Activated CD4-positive, CD25-positive, alpha-beta regulatory T cell (primary cell): ENCODE measurements around the gene WNT2B.
"Not testable (repeated sequence)": the region's sequence is repeated elsewhere in the genome, so short reads cannot be mapped to it uniquely, and the experiment has no call there.

Experiments used
- DNase-seq, 4 experiments: peaks; one replicate each; lab custom pipeline; 2025; lab: John Stamatoyannopoulos, UW

Gene WNT2B

DNA sequence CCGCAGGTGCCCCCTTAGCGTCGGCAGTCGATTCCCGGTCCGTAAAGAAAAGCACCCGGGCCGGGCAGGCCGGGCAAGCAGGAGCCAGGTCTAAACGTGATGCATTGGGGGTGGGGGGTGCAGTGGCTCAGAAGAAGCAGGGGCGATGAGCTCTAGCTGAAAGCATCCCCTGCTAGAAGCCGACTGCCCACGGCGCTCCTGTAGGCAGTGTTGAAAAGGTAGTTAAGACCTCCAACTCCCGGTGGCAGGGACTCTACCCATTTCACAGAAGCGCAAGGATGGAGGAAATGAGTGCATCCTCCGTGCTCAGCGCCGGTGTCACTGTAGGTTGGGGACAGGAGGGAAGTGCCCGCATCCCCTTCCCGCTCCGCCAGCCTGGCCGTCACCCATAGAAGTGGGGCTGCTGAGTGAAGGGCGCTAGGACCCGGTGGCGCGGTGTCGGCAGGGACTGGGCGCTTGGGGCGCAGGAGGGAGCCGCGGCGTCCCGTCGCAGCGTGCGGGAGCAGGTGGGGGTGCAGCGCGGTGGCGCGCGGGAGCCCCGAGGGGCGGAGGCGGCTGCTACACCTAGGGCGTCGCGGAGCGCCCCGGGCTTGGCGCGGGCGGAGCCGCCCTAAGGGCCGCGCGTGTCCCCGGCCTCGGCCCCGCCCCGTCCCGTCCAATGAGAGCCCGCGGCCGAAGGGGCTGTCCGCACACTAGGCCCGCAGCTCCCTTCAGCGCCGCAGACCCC lies at the start of gene WNT2B:
TSS of gene WNT2B (plus strand) at position 688 of the 727 bp plus-strand sequence. CDS start 298 bp downstream, outside the sequence.
- DNase-seq = peak in 3 of 4 experiments; percentile 12 to 17 (median 13)

DNA sequence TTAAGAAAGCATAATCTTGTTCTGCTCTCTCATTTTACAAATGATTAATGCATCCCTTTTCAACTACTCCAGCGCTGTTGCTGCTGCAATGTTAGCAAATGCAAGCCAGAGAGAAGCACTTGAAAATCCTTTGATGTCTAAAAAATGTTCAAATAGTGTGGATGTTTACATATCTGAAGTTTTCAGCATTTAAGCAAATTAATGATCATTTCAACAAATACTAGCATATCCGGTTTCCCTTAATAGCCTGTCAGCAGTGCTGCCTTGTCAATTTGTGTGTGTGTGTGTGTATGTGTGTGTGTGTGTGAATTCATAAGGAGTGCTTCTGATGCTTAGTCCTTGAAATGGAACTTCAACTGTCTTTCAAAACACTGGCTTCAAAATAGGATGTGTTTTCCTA lies 48.1 kb upstream of the WNT2B start:
- no peak for DNase-seq

DNA sequence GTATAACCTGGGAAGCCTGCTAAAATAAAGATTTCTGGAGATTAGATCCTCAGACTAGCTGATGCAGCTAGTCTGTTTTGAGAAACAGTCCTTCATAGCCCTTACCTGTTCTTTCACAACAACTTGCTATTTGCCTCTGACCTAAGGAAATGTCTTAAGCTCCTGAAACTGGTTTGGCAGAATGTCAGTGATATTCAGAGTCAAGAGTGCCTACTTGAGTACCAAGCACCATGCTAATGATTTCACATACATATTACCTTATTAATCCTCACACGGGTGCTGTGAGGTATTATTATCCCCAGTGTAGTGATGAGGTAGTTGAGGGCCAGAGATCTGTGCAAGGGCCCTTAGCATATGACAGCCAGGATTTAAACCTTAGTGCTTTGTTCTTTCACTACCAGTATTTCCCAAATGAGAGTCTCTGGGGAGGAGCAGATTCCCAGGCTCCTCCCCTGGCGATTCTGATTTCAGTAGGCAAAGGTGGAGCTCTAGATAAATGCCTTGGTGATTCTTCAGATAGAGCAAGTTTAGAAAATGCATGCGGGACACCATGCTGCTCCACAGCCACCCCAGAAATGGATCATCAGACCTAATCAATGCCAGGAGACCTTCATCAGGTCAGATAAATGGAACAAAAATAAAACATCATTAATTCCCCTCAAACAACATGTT lies 47.4 kb upstream of the WNT2B start:
- no peak for DNase-seq

DNA sequence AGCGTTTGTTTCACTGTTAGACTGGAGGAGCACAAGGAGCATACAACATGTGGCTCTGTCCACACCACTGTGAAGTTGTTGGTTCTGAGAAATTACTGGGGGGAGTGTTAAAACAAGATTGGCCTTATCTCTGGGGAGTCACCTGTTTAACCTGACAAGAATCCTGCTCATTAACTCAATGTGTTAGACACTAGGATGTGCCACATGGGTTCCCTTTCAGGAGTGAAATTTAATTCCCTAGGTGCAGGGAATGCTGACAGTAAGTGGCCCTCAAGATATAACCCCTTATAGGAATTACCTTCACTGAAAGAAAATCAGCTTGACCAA lies 45.8 kb upstream of the WNT2B start:
- no peak for DNase-seq

DNA sequence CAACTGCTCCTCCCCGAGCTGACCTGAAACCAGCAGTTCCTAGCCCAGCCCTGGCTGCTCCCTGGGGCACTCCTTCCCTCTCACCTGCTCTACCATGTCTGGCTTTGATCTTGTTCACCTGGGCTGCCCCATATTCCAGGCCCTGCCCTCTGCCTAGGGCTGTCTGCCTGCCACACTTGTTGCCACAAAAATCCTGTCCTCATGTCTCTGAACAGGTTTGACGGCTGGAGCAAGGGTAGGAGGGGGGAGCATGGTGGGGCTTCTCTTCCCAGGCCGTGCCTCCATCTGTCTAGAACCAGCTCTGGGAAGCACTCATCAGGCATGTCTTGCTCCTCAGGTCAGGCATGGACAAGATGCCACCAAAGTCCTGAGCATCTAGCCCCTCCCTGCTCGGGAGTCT lies 44.3 kb upstream of the WNT2B start:
- no peak for DNase-seq

DNA sequence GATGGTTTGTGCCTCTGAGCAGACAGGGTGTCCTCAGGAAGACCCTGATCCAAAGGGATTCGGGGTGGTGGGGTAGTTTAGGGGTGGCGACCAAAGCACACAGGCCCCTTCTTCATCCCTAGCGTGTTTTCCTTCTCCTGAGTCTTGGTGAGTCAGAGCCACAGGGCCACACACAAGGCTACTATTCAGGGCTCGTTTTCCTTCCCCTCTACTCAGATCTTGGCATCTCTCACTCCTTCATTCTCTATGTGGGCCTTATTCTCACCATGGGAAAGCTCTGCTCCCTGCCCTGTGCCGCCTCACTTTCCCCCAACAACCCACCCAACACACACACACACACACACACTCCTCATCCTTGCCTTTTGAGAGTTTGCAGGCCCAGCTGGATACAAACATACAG lies 43.6 kb upstream of the WNT2B start:
- DNase-seq = no peak

DNA sequence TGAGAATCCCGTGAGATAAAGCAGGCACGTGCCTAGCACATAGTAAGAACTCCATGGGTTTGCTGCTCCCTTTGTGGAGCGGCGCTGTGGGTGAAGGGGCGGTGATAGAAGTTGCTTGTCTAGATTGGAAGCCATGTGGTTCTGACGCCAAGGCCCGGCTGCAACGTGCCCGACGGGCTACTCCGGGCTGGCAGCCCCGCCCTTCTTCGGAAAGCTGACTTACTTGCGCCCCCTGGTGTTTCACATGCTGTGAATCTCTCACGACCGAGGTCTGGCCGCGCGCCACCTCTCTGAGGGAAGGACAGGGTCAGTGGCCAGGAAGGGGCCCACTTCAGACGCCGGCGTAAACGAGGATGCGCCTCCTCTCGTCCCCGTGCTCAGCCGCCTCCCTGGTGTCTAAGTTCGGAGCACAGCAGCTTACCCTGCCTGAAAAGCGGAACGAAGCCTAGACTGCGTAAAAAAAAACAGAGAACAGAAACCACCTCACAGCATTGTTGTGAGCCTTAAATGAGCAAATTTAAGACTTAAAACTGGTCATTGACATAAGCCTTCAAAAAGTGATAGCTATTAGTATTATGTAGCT lies 42.6 kb upstream of the WNT2B start:
- DNase-seq = peak; percentile 69 to 79 (median 74)

DNA sequence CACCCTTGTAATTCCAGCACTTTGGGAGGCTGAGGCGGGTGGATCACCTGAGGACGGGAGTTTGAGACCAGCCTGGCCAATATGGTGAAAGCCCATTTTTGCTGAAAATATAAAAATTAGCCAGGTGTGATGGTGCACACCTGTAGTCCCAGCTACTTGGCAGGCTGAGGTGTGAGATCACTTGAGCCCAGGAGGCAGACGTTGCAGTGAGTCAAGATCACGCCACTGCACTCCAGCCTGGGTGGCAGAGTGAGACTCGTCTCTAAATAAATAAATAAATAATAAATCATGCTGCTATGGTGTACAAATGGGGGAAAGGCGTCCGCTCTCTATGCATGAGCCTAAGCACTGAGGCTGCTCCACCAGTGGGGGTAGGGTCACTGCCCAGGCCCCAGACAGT lies 38.4 kb upstream of the WNT2B start:
- not testable (repeated sequence) for DNase-seq

DNA sequence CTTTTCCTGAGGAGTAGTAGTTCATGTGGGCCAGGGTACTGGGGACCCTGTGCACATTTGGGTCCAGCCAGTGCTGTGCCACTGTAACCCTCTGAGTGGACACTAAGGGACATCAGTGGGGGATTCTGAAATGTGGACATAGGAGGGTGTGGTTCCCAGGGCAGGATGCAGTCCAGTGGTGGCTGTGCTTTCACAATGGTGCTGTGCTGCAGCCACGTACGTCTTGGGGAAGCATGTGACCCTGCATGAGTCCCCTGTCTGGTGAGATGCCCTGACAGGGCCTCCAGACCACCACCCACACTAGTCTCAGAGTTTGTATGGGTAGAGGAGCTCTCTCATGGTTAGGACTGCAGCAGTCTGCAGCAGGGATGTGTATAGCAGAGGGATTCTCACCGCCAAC lies 37.8 kb upstream of the WNT2B start:
- no peak for DNase-seq

DNA sequence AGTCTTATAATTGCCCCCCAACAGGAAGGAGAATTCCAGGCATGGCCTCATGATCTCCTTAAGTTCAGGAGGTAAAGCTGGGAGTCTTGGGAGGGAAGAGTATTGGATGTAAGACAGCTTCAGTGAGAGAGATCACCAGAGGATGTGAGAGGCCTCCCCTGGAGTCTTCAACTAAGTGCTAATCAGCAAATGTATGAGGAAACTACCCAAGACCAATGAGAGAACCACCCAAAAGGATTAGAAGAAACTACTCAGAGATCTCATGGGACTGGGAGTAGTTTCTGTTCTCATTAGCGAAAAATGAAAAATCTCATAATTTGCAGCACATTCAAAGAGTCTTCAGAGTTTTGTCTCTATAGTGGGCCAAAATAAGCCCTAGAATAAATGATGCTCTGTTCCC lies 36.6 kb upstream of the WNT2B start:
- no peak for DNase-seq

DNA sequence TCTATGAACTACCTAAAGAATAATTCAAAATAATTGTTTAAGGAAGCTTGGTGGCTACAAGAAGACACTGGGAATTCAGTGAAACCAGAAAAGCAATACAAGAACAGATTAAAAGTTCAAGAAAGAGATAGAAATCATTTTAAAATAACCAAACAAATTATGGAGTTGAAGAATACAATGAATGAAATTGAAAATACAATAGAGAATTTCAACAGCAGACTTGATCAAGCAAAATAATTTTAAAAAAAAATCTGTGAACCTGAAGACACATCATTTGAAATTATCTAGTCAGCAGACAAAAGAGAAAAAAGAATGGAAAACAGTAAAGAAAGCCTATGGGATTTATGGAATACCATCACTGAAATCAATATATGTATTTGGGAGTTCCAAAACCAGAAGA lies 31.2 kb upstream of the WNT2B start:
- DNase-seq = no peak

DNA sequence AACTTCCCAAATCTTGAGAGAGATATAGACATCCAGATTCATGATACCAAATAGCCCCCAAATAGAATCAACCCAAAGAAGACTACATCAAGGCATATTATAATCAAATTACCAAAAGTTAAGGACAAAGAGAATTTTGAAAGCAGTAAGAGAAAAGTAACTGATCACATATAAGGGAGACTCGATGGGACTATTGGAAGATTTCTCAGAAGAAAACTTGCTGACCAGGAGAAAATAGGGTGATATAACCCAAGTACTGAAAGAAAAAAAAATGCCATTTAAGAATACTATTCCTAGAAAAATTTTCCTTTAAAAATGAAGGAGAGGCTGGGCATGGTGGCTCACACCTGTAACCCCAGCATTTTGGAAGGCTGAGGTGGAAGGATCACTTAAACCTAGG lies 30.5 kb upstream of the WNT2B start:
- no peak for DNase-seq

DNA sequence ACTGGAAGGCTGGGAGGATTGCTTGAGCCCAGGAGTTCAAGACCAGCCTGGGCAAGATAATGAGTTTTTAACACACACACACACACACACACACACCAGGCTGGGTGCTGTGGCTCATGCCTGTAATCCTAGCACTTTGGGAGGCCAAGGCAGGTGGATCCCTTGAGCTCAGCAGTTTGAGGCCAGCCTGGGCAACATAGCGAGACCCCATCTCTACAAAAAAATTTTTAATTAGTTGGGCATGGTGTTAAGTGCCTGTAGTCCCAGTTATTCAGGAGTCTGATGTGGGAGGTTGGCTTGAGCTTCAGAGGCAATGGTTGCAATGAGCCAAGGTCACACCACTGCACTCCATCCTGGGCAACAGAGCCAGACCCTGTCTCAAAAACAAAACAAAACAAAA lies 22.7 kb upstream of the WNT2B start:
- DNase-seq = not testable (repeated sequence)

DNA sequence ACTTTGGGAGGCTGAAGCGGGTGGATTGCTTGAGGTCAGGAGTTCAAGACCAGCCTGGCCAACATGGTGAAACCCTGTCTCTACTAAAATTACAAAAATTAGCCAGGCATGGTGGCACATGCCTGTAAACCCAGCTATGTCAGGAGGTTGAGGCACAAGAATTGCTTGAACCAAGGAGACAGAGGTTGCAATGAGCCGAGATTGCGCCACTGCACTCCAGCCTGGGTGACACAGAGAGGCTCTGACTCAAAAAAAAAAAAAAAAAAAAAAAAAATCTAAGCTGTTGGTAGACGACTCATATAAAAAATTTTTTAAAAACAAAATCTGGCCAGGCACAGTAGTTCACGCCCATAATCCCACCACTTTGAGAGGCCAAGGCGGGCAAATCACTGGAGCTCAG lies 21.1 kb upstream of the WNT2B start:
- DNase-seq = not testable (repeated sequence)

DNA sequence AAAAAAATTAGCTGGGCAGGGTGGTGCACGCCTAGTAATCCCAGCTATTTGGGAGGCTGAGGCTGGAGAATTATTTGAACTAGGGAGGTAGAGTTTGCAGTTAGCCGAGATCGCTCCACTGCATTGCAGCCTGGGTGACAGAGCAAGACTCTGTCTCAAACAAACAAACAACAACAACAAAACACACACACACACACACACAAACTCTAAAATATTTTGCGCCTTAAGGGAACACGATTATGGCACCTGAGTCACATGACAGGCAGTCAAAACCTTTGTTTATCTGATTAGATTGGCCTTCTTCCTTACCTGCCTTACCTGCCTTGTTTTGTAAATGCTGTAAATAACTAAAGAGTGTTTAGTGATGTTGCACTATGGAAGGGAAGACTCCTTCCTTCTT lies 20.6 kb upstream of the WNT2B start:
- no peak for DNase-seq

DNA sequence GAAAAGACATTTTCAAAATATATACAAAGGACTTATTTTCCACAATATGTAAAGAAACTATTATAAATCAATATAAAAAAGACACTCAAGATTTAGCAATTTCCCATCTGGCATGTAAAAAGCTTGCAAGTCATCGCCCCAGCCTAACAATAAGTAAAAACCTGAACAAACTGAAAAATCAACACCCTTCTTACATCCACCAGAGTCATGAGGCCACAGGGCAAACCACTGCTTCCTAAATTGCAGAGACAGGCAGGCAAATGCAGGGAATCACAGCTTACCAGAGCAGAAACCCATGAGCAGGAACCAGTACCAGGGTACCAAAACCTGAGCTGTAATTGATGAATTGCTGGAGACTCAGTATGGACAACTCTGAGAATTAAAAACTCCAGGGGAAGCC lies 16.7 kb upstream of the WNT2B start:
- no peak for DNase-seq

DNA sequence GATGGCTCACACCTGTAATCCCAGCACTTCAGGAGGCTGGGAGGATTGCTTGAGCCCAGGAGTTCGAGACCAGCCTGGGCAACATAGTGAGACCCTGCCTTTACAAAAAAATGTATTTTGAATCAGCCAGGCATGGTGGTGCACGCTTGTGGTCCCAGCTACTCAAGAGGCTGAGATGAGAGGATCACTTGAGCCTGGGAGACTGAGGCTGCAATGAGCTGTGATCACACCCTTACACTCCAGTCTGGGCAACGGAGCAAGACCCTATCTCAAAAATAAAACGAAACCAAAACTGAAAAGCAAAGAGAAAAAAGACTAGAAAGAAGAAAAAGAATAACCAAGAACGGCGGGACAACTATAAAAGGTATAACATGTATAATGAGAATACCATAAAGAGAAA lies 15.4 kb upstream of the WNT2B start:
- DNase-seq = no peak

DNA sequence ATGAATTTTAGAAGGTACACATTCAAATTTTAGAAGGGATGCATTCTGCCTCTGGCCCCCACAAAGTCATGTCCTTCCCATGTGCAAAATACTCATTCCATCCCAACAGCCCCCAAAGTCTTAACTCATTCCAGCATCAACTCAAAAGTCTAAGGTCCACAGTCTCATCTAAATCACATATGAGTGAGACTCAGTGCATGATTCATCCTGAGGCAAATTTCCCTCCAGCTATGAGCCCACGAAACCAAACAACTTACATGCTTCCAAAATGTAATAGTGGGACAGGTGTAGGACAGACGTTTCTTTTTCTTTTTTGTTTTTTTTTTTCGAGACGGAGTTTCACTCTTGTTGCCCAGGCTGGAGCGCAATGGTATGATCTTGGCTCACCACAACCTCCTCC lies 12.5 kb upstream of the WNT2B start:
- no peak for DNase-seq

DNA sequence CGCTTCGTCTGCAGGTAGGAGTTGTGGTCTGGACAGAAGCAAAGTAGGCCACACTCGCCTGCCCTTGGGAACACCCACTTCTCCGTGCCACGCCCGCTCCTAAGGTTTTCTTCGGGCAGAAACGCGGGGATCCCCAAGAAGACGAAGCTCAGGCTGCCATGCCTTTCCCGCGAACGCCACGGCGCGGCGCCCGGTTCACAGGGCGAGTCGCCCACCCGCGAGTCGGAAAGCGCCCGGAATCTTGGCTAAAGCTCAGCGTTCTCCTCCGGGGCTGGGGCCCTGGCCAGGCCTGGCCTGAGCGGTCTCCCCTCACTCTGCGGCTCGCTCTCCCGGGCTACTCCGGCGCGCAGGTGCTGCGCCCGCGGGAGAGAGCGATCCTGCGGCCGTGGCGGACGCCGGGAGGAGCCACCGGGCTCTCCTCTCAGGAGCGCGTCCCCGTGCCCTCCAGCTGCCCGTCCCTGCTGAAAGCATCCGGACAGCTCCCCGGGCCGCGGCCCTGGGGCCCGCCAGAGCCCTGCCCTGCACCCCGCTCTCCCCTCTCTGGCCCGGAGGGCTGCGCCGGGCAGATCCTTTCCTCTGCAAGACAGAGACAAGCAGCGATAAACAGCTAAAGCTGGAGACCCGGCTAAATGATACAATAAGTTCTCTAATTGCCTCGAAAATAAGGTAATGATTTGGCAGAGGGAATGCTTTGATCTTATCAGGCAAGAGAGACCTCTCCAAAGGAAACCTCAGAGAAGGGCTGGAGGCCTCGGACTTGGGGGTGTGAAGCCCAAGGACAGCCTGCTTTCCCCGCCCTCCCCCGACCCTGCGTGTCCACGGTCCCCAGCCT lies 6.7 kb upstream of the WNT2B start:
- peak; percentile 7 to 21 (median 14) for DNase-seq

DNA sequence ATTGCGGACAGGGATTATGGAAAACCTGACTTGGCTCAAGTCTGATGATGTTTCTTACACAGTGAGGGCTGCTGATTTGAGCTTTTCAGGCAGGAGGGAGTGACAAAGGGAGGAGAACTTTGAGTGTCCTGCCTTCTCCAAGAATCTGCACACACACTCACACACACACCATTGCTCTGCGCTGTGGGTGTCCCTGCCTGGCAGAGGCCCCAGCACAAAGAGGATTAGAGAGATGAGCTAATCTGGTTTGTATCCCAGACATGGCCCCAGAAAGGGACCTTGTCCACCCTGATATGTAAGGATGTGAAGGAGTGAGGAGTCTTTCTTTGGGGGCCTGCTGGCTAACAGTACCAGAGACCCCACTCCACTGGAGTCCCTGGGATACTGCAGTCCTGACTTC lies 5.9 kb upstream of the WNT2B start:
- DNase-seq = no peak

DNA sequence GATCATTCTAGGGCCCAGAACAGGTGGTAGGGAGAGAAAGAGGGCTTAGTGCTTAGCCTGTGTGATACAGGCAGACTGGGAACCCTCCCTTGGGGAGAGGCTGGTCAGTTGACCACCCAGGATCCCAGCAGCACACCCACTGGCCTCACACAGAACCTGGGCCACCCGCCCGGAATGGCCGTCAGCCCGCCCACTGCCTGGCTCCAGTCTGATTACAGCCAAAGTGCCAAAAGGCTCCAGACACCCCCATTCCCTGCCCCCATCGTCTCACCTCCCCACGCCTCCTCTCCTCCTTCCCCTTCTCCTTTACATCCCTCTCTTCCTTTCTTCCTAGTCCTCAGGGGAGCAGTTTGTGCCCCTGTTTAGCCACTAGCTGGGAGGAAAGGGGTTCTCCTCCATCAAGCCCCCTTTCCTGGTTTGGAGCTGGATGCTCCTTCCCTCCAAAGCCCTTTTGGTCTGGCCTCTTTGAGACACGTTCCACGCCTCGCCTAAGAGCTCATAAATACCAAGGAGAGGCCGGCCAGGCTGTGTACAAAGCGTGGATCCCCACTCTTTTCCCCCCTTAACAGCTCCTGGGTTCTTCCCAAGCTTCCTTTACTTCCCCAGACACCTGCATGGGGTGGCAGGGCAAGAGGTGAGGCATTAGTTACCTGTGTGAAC lies 4.6 kb upstream of the WNT2B start:
- DNase-seq = no peak
